Mesenchymal stem cell (in vitro differentiated cells and primary cell): ENCODE data around the gene SETD2.
A peak's percentile ranks its signal among the peaks of the same experiment; 100 is the strongest.

Experiments used
- DNase-seq: peaks from one replicate; pipeline ENCODE4 v3.0.0-alpha.2; 2013
- H2AFZ ChIP-seq: one replicate; pipeline ENCODE4 v1.6.1; 2013; ENCODE audit warnings: low read depth, mild to moderate bottlenecking, control low read depth, inconsistent platforms, low read length, moderate library complexity
- H2AK5ac ChIP-seq: 2 replicates; pipeline ENCODE4 v1.6.1; 2013; ENCODE audit warnings: low read length, moderate library complexity, mild to moderate bottlenecking, inconsistent platforms; ENCODE audit not compliant: severe bottlenecking
- H2BK120ac ChIP-seq: one replicate; pipeline ENCODE4 v1.6.1; 2013; ENCODE audit warnings: low read depth, mild to moderate bottlenecking, inconsistent platforms, low read length, moderate library complexity
- H2BK12ac ChIP-seq, 2 experiments: one replicate each; pipeline ENCODE4 v1.6.1; 2013; ENCODE audit warnings: inconsistent platforms in 2 of 2, low read length in 2 of 2, mild to moderate bottlenecking in 2 of 2, moderate library complexity in 2 of 2, control low read depth in 1 of 2
- H2BK15ac ChIP-seq: one replicate; pipeline ENCODE4 v1.6.1; 2013; ENCODE audit warnings: mild to moderate bottlenecking, low read depth, inconsistent platforms; ENCODE audit not compliant: poor library complexity, severe bottlenecking
- H2BK5ac ChIP-seq: 2 replicates; pipeline ENCODE4 v1.6.1; 2013; ENCODE audit warnings: low read depth, mild to moderate bottlenecking, low read length, control low read depth, inconsistent platforms; ENCODE audit not compliant: poor library complexity, severe bottlenecking
- H3K14ac ChIP-seq, 2 experiments: one replicate each; pipeline ENCODE4 v1.6.1; 2013; ENCODE audit warnings: inconsistent platforms in 2 of 2, low read length in 2 of 2, control low read depth in 1 of 2, mild to moderate bottlenecking in 1 of 2, moderate library complexity in 1 of 2
- H3K18ac ChIP-seq, 2 experiments: one replicate each; pipeline ENCODE4 v1.6.1; 2013; ENCODE audit warnings: inconsistent platforms in 2 of 2, low read length in 2 of 2, control low read depth in 1 of 2, low read depth in 1 of 2, mild to moderate bottlenecking in 1 of 2
- H3K23ac ChIP-seq, 2 experiments: one replicate each; pipeline ENCODE4 v1.6.1; 2013; ENCODE audit warnings: inconsistent platforms in 2 of 2, low read length in 2 of 2, mild to moderate bottlenecking in 2 of 2, moderate library complexity in 2 of 2, control low read depth in 1 of 2
- H3K27ac ChIP-seq: 2 replicates; pipeline ENCODE4 v1.5.1; 2013; ENCODE audit warnings: mild to moderate bottlenecking, moderate library complexity, low read length, control low read depth, inconsistent platforms; ENCODE audit not compliant: poor library complexity, severe bottlenecking
- H3K27me3 ChIP-seq, 2 experiments: 2 replicates each; pipeline versions ENCODE4 v1.6.1 to v1.7.0; 2013; ENCODE audit warnings: low read length in 2 of 2, mild to moderate bottlenecking in 2 of 2, moderate library complexity in 2 of 2, control low read depth in 1 of 2, inconsistent platforms in 1 of 2; ENCODE audit not compliant: control insufficient read depth in 1 of 2, insufficient read depth in 1 of 2
- H3K36me3 ChIP-seq, 2 experiments: 2 replicates each; pipeline versions ENCODE4 v1.6.1 to v1.7.0; 2013; ENCODE audit warnings: low read length in 2 of 2, control low read depth in 1 of 2, inconsistent platforms in 1 of 2, low read depth in 1 of 2, mild to moderate bottlenecking in 1 of 2; ENCODE audit not compliant: insufficient read depth in 2 of 2, control insufficient read depth in 1 of 2
- H3K4ac ChIP-seq, 2 experiments: one replicate each; pipeline ENCODE4 v1.6.1; 2013; ENCODE audit warnings: inconsistent platforms in 2 of 2, low read length in 2 of 2, mild to moderate bottlenecking in 2 of 2, moderate library complexity in 2 of 2, control low read depth in 1 of 2, low read depth in 1 of 2
- H3K4me1 ChIP-seq: 2 replicates; pipeline ENCODE4 v1.6.1; 2013; ENCODE audit warnings: low read depth, low read length, control low read depth; ENCODE audit not compliant: control insufficient read depth, insufficient read depth
- H3K4me2 ChIP-seq: 2 replicates; pipeline ENCODE4 v1.6.1; 2013; ENCODE audit warnings: low read length, mild to moderate bottlenecking, inconsistent platforms; ENCODE audit not compliant: poor library complexity, severe bottlenecking
- H3K4me3 ChIP-seq, 2 experiments: 2 replicates each; pipeline versions ENCODE4 v1.5.1 to v1.7.0; 2013; ENCODE audit warnings: low read length in 2 of 2, mild to moderate bottlenecking in 2 of 2, control low read depth in 1 of 2, low read depth in 1 of 2; ENCODE audit not compliant: insufficient read depth in 1 of 2
- H3K79me1 ChIP-seq: replicated peaks from 2 replicates; pipeline ENCODE4 v1.6.1; 2013; ENCODE audit warnings: mild to moderate bottlenecking, control low read depth, low read length, inconsistent platforms; ENCODE audit not compliant: poor library complexity, severe bottlenecking
- H3K9ac ChIP-seq: 2 replicates; pipeline ENCODE4 v1.7.0; 2013; ENCODE audit warnings: mild to moderate bottlenecking, low read length, moderate library complexity
- H3K9me3 ChIP-seq: 2 replicates; pipeline ENCODE4 v1.7.0; 2013; ENCODE audit warnings: mild to moderate bottlenecking, low read length; ENCODE audit not compliant: control insufficient read depth
- H4K8ac ChIP-seq: one replicate; pipeline ENCODE4 v1.6.1; 2013; ENCODE audit warnings: inconsistent platforms, mild to moderate bottlenecking, low read length, moderate library complexity
- H4K91ac ChIP-seq: one replicate; pipeline ENCODE4 v1.6.1; 2013; ENCODE audit warnings: mild to moderate bottlenecking, low read length, inconsistent platforms
- WGBS: methylation state at CpG from one replicate; pipeline ENCODE4 v1.1.7; 2013; ENCODE audit warnings: mixed read lengths; 5-methylcytosine and 5-hydroxymethylcytosine counted together

The SETD2 gene

GRCh38 chr3:47089630-47090029, 74.3 kb downstream of the SETD2 start:
- no peaks in the 10 kb centered on the region for H3K27me3 ChIP-seq
- no peak overlapping the region for H2AK5ac ChIP-seq
- H2BK120ac ChIP-seq, result no peak overlapping the region
- H4K91ac ChIP-seq, result no peak overlapping the region
- no peaks in the 10 kb centered on the region for H3K4me1 ChIP-seq
- H3K9me3 ChIP-seq, result no peaks in the 10 kb centered on the region
- no peak overlapping the region for H3K9ac ChIP-seq
- no peak overlapping the region for H3K23ac ChIP-seq
- H3K36me3 ChIP-seq, result peaks cover 12 to 76% of the 10 kb centered on the region in 2 experiments
- no peak overlapping the region for H3K4ac ChIP-seq
- no peak overlapping the region for H3K4me3 ChIP-seq
- no peak overlapping the region for H3K18ac ChIP-seq
- no peak overlapping the region for H2AFZ ChIP-seq
- H2BK15ac ChIP-seq, result no peak overlapping the region
- H3K79me1 ChIP-seq, result peaks cover 22% of the 10 kb centered on the region
- WGBS, result 100% methylated on average over 2 of the region's 2 CpGs
- H3K27ac ChIP-seq, result no peak overlapping the region
- H3K14ac ChIP-seq, result no peak overlapping the region
- H4K8ac ChIP-seq, result no peak overlapping the region
- H3K4me2 ChIP-seq, result no peak overlapping the region
- no peak overlapping the region for H2BK12ac ChIP-seq
- no peak for DNase-seq
- H2BK5ac ChIP-seq, result no peak overlapping the region

- Histone ChIP-seq H3K27me3 (no peaks in the 10 kb centered on the region), H2BK12ac (no peak overlapping the region), H2BK15ac (no peak overlapping the region), H3K4me1 (no peaks in the 10 kb centered on the region), H3K36me3 (peaks cover 12 to 83% of the 10 kb centered on the region in 2 experiments), H3K4me3 (no peak overlapping the region), H2BK120ac (no peak overlapping the region), H4K8ac (no peak overlapping the region), H3K9ac (no peak overlapping the region), H3K14ac (no peak overlapping the region), H3K4me2 (no peak overlapping the region), H2AFZ (no peak overlapping the region), H3K18ac (no peak overlapping the region), H3K79me1 (peaks cover 28% of the 10 kb centered on the region), H2BK5ac (no peak overlapping the region), H2AK5ac (no peak overlapping the region), H3K4ac (no peak overlapping the region), H3K23ac (no peak overlapping the region), H3K27ac (no peak overlapping the region), H3K9me3 (no peaks in the 10 kb centered on the region), H4K91ac (no peak overlapping the region)
- no peak for DNase-seq
- WGBS, result 99% methylated on average over 7 of the region's 7 CpGs
These were observed 77.8 kb downstream of the SETD2 start for GRCh38 chr3:47086071-47086470.

- Histone ChIP-seq H2AK5ac (no peak overlapping the region), H3K4me1 (no peaks in the 10 kb centered on the region), H3K79me1 (peaks cover 28% of the 10 kb centered on the region), H3K9ac (no peak overlapping the region), H3K4me2 (no peak overlapping the region), H3K27ac (no peak overlapping the region), H3K9me3 (no peaks in the 10 kb centered on the region), H2AFZ (no peak overlapping the region), H3K23ac (no peak overlapping the region), H2BK15ac (no peak overlapping the region), H3K4ac (no peak overlapping the region), H3K18ac (no peak overlapping the region), H3K36me3 (peaks cover 14 to 89% of the 10 kb centered on the region in 2 experiments), H3K4me3 (no peak overlapping the region), H2BK5ac (no peak overlapping the region), H3K27me3 (no peaks in the 10 kb centered on the region), H4K91ac (no peak overlapping the region), H2BK12ac (no peak overlapping the region), H4K8ac (no peak overlapping the region), H3K14ac (no peak overlapping the region), H2BK120ac (no peak overlapping the region)
- WGBS, result 96% methylated on average over 2 of the region's 3 CpGs
- DNase-seq, result peak; percentile 12
These were observed 80.1 kb downstream of the SETD2 start for GRCh38 chr3:47083786-47084185.

GRCh38 chr3:47082519-47082918, 81.4 kb downstream of the SETD2 start:
- Histone ChIP-seq H2BK12ac (no peak overlapping the region), H2BK5ac (no peak overlapping the region), H4K8ac (no peak overlapping the region), H2BK15ac (no peak overlapping the region), H3K79me1 (peaks cover 26% of the 10 kb centered on the region), H3K23ac (no peak overlapping the region), H2AK5ac (no peak overlapping the region), H2BK120ac (no peak overlapping the region), H3K27me3 (no peaks in the 10 kb centered on the region), H3K9ac (no peak overlapping the region), H3K18ac (no peak overlapping the region), H3K4me3 (no peak overlapping the region), H3K4me2 (no peak overlapping the region), H3K27ac (no peak overlapping the region), H3K4me1 (no peaks in the 10 kb centered on the region), H3K9me3 (no peaks in the 10 kb centered on the region), H3K14ac (no peak overlapping the region), H4K91ac (no peak overlapping the region), H3K4ac (no peak overlapping the region), H3K36me3 (peaks cover 11 to 88% of the 10 kb centered on the region in 2 experiments), H2AFZ (no peak overlapping the region)
- DNase-seq, result peak; percentile 88
- WGBS, result no CpG with 5 or more reads among the region's 1 CpG
